GM23338 (cell line): ENCODE data around the gene TMEM213. TPM values are rescaled to one million over a fixed set of nuclear protein-coding genes. Genes with fewer than 3 reads are reported as not detected.

ENCODE experiments used
- ATAC-seq: fragments of 200-7000 bp; cut with Tn5 transposase; 3 replicates; pipeline ENCODE4 v1.9.1; 2020
- DNase-seq: peaks from one replicate; pipeline ENCODE4 v3.0.0-alpha.2; 2015; ENCODE audit warnings: low spot score
- H2AFZ ChIP-seq: fragments of 200-600 bp; sonication (generic); 2 replicates; pipeline ENCODE4 v1.8.0; 2016; ENCODE audit warnings: antibody characterized with exemption, mild to moderate bottlenecking, moderate library complexity
- H3F3A ChIP-seq: fragments of 200-600 bp; sonication (generic); replicated peaks from 2 replicates; pipeline ENCODE4 v1.8.0; 2017; ENCODE audit warnings: antibody characterized with exemption, mixed run types, low read depth
- H3K27ac ChIP-seq: fragments of 200-600 bp; sonication (generic); 2 replicates; pipeline ENCODE4 v1.6.1; 2016; ENCODE audit warnings: low read depth
- H3K27me3 ChIP-seq: fragments of 200-600 bp; sonication (generic); 2 replicates; pipeline ENCODE4 v1.8.0; 2016; ENCODE audit warnings: mild to moderate bottlenecking, mixed run types, moderate library complexity; ENCODE audit not compliant: insufficient read depth
- H3K36me3 ChIP-seq: fragments of 200-600 bp; sonication (generic); 2 replicates; pipeline ENCODE4 v1.8.0; 2016; ENCODE audit warnings: mild to moderate bottlenecking; ENCODE audit not compliant: insufficient read depth
- H3K4me1 ChIP-seq: fragments of 200-600 bp; sonication (generic); 2 replicates; pipeline ENCODE4 v1.8.0; 2016; ENCODE audit warnings: mild to moderate bottlenecking, moderate library complexity; ENCODE audit not compliant: insufficient read depth
- H3K4me2 ChIP-seq: fragments of 200-600 bp; sonication (generic); 2 replicates; pipeline ENCODE4 v1.7.1; 2017; ENCODE audit warnings: mixed run types
- H3K4me3 ChIP-seq: fragments of 200-600 bp; sonication (generic); 2 replicates; pipeline ENCODE4 v1.6.1; 2016; ENCODE audit warnings: mixed run types
- H3K79me2 ChIP-seq: fragments of 200-600 bp; sonication (generic); replicated peaks from 2 replicates; pipeline ENCODE4 v1.8.0; 2017; ENCODE audit warnings: mild to moderate bottlenecking; ENCODE audit not compliant: insufficient read depth
- H3K9me2 ChIP-seq: fragments of 200-600 bp; sonication (generic); 2 replicates; pipeline ENCODE4 v1.8.0; 2017; ENCODE audit not compliant: insufficient read depth
- H4K20me1 ChIP-seq: fragments of 200-600 bp; sonication (generic); replicated peaks from 2 replicates; pipeline ENCODE4 v1.8.0; 2017; ENCODE audit warnings: mild to moderate bottlenecking; ENCODE audit not compliant: insufficient read depth
- H3K27ac Mint-ChIP-seq: 2 replicates; pipeline ENCODE4 v1.8.0; 2020; ENCODE audit warnings: inconsistent platforms, mild to moderate bottlenecking, moderate library complexity, mixed read lengths
- H3K27me3 Mint-ChIP-seq: 3 replicates; pipeline ENCODE4 v1.8.0; 2022; ENCODE audit warnings: low read depth, mild to moderate bottlenecking, moderate library complexity, mixed read lengths, inconsistent platforms; ENCODE audit not compliant: insufficient read depth, poor library complexity
- H3K36me3 Mint-ChIP-seq: 3 replicates; pipeline ENCODE4 v1.8.0; 2021; ENCODE audit warnings: low read depth, mild to moderate bottlenecking, inconsistent platforms, moderate library complexity, mixed read lengths
- H3K4me1 Mint-ChIP-seq: 3 replicates; pipeline ENCODE4 v1.8.0; 2020; ENCODE audit warnings: mild to moderate bottlenecking, inconsistent platforms, mixed read lengths
- H3K4me3 Mint-ChIP-seq: 3 replicates; pipeline ENCODE4 v1.8.0; 2021; ENCODE audit warnings: moderate library complexity, mild to moderate bottlenecking, inconsistent platforms, mixed read lengths
- H3K9me3 Mint-ChIP-seq: 3 replicates; pipeline ENCODE4 v1.8.0; 2020; ENCODE audit warnings: moderate library complexity, mild to moderate bottlenecking, inconsistent platforms, mixed read lengths
- CREB1 ChIP-seq: fragments of 250-450 bp; sonication (Bioruptor Pico); IDR thresholded peaks from 2 replicates; pipeline ENCODE4 v1.5.0; 2020; ENCODE audit warnings: low read depth, mild to moderate bottlenecking, moderate library complexity
- CTCF ChIP-seq, 2 experiments: fragments of 200-600 bp in 1 of 2; sonication (generic) in 1 of 2; conservative IDR thresholded peaks; 2 replicates each; pipeline versions ENCODE4 v1.5.1 to v1.6.1; 2016 to 2017; ENCODE audit warnings: antibody characterized with exemption in 2 of 2, low read depth in 2 of 2, mild to moderate bottlenecking in 2 of 2, moderate library complexity in 1 of 2
- ETS1 ChIP-seq: IDR thresholded peaks from 2 replicates; pipeline ENCODE4 v1.6.1; 2016; ENCODE audit warnings: antibody characterized with exemption
- EZH2 ChIP-seq: fragments of 200-600 bp; sonication (generic); IDR thresholded peaks from one replicate; pipeline ENCODE4 v1.8.0; 2017; ENCODE audit warnings: antibody characterized with exemption, mild to moderate bottlenecking, low read depth; ENCODE audit not compliant: unreplicated experiment
- EZH2phosphoT487 ChIP-seq: fragments of 200-600 bp; sonication (generic); IDR thresholded peaks from one replicate; pipeline ENCODE4 v1.8.1; 2018; ENCODE audit warnings: antibody characterized with exemption; ENCODE audit not compliant: unreplicated experiment
- NANOG ChIP-seq: IDR thresholded peaks from 2 replicates; pipeline ENCODE4 v1.6.1; 2016; ENCODE audit warnings: antibody characterized with exemption, borderline replicate concordance
- REST ChIP-seq: IDR thresholded peaks from one replicate; pipeline ENCODE4 v1.6.1; 2018; ENCODE audit warnings: antibody characterized with exemption; ENCODE audit not compliant: unreplicated experiment
- STAT1 ChIP-seq: IDR thresholded peaks from one replicate; pipeline ENCODE4 v1.6.1; 2016; ENCODE audit warnings: antibody characterized with exemption; ENCODE audit not compliant: unreplicated experiment
- ZNF114 ChIP-seq: fragments of 250-450 bp; sonication (Bioruptor Pico); IDR thresholded peaks from 2 replicates; pipeline ENCODE4 v1.5.0; 2020; ENCODE audit warnings: mild to moderate bottlenecking, moderate library complexity
- ZNF462 ChIP-seq: fragments of 250-450 bp; sonication (Bioruptor Pico); IDR thresholded peaks from 2 replicates; pipeline ENCODE4 v1.5.0; 2020; ENCODE audit warnings: mild to moderate bottlenecking, moderate library complexity
- polyA plus RNA-seq: library from polyadenylated mRNA; unstranded; fragments of >200 nt; fragmentation: Nextera tagmentation; extraction: Ambion mirVana; gene quantifications from 2 replicates; pipeline ENCODE4 v1.2.1, GENCODE V29; 2016
- total RNA-seq: library from RNA; depleted of rRNA; stranded (reverse); fragments of >200 nt; shearing (Covaris generic); gene quantifications from 2 replicates; pipeline ENCODE4 v1.2.3, GENCODE V29; 2014

The TMEM213 gene
- total and polyA plus RNA-seq, 2 experiments from 2014 or later, result 0.89 TPM; not detected in 1

GRCh38 chr7:138861051-138861450 lies 63.3 kb downstream of the TMEM213 start (continued):
- no peak for TF ChIP-seq CTCF (conservative IDR thresholded peaks at IDR 0.05; ENCODE audit: low read depth in 2 of 2)
- TF ChIP-seq ZNF114 (CRISPR knock-in tag), result no peak
- no peak for TF ChIP-seq ETS1
- TF ChIP-seq EZH2phosphoT487, result no peak
- TF ChIP-seq EZH2, result no peak
- TF ChIP-seq REST, result no peak
- no peak for TF ChIP-seq CREB1
- TF ChIP-seq NANOG, result no peak

- no peak overlapping the region for H3K27ac ChIP-seq
- H3K4me1 ChIP-seq, result no peaks in the 10 kb centered on the region
- H3K79me2 ChIP-seq, result no peaks in the 10 kb centered on the region
- Mint-ChIP-seq H3K27ac (no peak overlapping the region), H3K9me3 (no peaks in the 10 kb centered on the region; the same call in 2 of the 3 replicates), H3K4me1 (no peaks in the 10 kb centered on the region), H3K27me3 (peaks cover 3% of the 10 kb centered on the region), H3K4me3 (no peak overlapping the region), H3K36me3 (peaks cover 53% of the 10 kb centered on the region)
- DNase-seq (no peak), ATAC-seq (no peak)
- no peaks in the 10 kb centered on the region for H4K20me1 ChIP-seq
- H3K27me3 ChIP-seq, result no peaks in the 10 kb centered on the region
- H3K4me2 ChIP-seq, result no peak overlapping the region
- H3K4me3 ChIP-seq, result no peak overlapping the region
- H3K9me2 ChIP-seq, result no peaks in the 10 kb centered on the region
- no peak overlapping the region for H2AFZ ChIP-seq
- no peaks in the 10 kb centered on the region; the same call in 1 of the 2 replicates for H3K36me3 ChIP-seq
- no peaks in the 10 kb centered on the region for H3F3A ChIP-seq
- TF ChIP-seq STAT1, result no peak
- no peak for TF ChIP-seq ZNF462 (CRISPR knock-in tag)
- no peak for TF ChIP-seq EZH2phosphoT487
Observed at GRCh38 chr7:138863931-138864330, 66.1 kb downstream of the TMEM213 start.
